Activated CD8-positive, alpha-beta memory T cell treated with anti-CD3 and anti-CD28 coated beads, Interleukin-2, amount 50 U/mL, for 24 hours (primary cell): Measurements from ENCODE around the gene RGSL1.
"Not testable (repeated sequence)": the region's sequence is repeated elsewhere in the genome, so short reads cannot be mapped to it uniquely, and the experiment has no call there.

Experiments
- DNase-seq: peaks from one replicate; pipeline ENCODE4 v3.0.0-alpha.2; 2020; ENCODE audit errors: extremely low read depth

Gene RGSL1

DNA sequence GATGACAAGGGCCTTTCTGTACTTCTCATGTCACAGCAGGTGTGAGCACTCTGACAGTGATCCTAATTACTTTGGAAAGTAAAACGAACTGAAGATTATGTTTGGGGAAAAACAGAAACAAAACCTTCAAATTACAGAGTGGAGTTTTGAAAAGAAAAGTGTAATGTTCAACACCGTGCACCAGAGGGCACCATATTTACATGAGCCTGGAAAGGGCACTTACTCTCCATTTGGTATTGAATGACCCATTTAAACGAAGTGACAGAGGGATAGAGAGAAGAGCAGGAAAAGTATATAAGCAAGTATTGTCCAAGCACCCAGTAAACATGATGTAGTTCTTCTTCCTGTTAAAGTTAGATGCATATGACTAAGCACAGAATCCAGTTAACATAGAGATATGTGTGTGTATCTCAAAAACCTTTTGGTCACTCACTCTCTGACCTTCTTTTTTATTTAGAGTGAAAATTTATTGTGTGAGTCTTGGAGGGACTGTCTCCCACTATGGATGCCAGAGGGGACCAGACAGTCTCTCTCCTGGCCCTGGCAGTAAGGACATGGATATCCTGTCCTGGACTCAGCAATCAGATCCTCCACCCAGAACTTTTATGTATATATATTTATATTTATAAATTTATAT, 3.8 kb upstream of the RGSL1 start:
- DNase-seq, result no peak

DNA sequence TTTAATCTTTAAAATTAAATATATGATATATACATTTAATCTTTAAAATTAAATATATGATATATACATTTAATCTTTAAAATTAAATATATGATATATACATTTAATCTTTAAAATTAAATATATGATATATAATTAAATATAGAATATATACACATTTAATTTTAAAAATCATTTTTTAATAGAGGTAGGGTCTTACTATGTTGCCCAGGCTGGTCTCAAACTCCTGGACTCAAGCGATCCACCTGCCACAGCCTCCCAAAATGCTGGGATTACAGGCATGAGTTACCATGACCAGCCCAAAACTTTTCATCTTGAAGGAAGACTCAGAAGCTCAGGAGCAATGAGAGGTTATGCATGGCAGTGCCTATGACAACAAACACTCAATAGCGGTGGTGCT, 2.8 kb upstream of the RGSL1 start:
- not testable (repeated sequence) for DNase-seq

DNA sequence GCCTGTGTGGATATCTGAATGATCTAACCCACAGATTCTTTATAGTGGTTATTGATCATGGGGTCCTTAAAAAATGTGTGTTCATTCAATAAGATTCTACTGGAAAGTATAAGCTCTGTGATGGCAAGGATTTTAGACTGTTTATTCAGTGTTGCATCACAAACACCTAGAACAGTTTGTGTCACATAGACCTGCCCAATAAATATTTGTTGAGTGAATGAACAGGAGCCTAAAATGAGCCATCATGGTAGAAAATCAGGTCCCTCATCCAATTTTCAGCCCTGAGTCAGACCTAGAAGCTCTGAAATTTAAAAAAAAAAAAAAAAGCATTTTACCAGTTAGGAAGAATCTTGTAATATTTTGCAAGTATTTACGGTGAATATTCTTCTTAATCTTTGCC, 2.3 kb upstream of the RGSL1 start:
- no peak for DNase-seq

DNA sequence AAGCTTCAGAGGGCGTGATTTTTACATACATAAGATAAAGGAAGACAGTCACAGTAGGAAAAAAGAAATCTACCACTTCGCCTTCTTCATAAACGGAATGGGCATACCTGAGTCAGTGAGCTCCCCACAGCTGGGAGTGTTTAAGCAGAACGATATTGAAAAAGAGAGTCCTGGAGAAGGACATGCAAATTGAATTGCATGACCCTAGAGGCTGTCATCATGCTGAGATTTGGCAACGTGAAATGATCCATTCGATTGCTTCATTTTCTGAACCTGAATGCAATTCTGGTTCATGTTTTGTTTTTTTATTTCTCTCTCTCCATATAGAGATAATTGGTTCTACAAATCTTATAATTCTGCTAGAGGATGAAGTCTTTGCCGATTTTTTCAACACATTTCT, 3.7 kb downstream of the RGSL1 start:
- no peak for DNase-seq

DNA sequence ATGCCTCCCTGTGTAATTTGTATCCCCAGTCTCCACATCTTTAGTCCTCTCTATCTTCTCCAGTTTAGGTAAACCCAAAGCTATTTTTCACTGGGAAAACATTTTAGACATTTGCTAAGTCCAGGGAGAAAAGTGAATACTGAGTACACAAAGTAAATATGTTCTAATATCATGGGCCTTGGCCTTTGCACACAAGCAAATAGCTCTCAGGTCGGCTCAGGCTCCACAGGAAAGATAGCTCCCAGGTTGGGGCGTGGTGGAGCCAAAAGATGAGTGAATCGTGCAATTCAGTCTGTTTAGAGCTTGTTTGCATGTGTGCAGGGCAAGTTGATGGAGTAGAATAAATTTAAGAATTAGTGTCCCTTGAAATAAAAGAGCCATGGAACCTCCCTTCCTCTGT, 7.9 kb downstream of the RGSL1 start:
- DNase-seq, result no peak

DNA sequence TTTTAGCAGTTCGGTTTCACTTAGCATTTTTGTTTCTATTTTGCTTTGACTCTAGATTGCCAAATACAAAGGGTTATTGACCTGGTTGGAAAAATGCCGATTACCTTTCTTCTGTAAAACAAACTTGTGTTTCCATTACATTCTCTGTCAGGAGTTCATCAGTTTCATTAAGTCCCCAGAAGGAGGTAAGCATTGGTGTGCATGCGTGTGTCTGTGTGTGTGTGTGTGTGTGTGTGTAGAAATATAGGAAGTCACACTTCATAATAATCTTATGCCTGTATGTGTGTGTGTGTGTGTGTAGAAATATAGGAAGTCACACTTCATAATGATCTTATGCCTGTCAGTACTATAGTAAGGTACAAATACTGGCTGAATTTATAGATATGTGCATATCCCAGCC, 10.0 kb downstream of the RGSL1 start:
- no peak for DNase-seq

DNA sequence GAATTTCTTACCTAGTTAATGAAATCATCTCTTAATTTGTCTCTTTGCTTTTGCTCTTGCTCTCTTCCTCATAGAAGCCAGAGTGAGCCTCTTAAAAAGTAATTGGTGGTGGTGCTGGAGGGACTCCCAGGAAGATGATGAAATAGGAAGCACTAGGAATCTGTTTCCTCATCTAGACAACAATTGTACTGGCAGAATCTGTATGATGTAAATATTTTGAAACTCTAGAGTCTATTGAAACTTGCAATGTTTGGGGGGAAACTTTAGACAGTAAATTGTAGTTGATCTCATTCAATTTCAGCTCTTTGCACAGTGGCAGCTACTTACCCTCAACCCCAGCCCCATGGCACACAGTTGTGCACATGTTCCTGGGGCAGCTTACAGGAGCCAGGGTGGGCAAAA, 10.6 kb downstream of the RGSL1 start:
- DNase-seq, result no peak

DNA sequence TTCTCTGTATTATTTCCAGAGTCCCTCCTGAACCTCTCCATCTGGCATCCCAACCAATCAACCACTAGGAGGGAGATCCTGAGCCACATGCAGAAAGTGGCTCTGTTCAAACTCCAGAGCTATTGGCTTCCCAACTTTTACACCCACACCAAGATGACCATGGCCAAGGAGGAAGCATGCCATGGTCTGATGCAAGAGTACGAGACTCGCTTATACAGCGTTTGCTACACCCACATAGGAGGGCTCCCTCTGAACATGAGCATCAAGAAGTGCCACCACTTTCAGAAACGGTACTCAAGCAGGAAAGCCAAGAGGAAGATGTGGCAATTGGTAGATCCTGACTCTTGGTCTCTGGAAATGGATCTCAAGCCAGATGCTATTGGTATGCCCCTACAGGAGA, 23.6 kb downstream of the RGSL1 start:
- no peak for DNase-seq

DNA sequence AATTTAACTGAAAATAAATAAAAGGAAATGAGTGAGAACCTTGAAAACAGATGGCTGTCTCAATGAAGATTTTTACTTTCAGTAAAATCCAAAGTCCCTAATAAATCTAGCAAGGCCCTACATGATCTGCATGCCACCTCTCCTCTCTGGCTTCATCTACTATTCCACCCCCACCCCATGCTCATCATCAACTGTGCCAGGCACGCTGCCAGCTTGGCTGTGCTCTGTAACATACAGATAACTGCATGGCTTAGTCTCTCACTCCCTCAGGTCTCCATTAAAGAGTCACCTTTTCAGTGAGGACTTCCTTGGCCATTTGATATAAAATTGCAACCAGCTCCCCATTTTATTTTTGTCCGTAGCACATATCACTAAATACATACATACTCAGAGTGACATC, 26.7 kb downstream of the RGSL1 start:
- no peak for DNase-seq

DNA sequence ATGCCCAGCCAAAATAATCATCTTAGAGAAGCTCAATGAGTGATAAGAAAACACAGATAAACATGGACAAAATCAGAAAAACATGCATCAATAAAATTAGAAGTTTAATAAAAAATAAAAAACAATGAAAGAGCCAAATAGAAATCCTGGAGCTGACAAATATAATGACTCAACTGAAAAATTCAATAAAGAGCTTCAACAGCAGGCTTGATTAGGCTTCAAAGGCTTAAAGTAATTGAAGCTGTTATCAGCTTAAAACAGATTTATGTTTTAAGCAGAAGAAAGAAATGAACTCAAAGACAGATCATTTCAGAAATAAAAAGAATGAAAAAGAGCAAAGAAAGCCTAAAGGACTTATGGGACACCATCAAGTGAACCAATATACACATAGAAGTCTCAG, 28.3 kb downstream of the RGSL1 start:
- no peak for DNase-seq

DNA sequence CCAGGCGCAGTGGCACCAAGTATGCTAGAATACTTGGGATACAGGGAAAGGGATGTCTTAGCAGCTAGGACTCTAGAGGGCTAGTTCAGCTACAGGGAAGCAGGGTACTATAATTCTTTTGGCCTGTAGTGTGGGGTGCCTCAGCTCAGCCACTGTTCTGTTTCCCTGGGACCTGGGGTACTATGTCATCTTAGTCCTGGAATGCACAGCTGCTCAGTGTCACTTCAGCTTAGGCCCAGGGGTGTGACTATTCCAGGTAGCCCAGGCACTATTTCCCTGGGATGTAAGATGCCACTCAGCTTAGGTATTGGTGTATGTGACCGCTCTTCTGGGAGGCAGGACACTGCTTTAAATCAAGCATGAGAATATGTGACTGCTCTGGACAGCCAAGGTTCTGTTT, 34.1 kb downstream of the RGSL1 start:
- DNase-seq, result no peak

DNA sequence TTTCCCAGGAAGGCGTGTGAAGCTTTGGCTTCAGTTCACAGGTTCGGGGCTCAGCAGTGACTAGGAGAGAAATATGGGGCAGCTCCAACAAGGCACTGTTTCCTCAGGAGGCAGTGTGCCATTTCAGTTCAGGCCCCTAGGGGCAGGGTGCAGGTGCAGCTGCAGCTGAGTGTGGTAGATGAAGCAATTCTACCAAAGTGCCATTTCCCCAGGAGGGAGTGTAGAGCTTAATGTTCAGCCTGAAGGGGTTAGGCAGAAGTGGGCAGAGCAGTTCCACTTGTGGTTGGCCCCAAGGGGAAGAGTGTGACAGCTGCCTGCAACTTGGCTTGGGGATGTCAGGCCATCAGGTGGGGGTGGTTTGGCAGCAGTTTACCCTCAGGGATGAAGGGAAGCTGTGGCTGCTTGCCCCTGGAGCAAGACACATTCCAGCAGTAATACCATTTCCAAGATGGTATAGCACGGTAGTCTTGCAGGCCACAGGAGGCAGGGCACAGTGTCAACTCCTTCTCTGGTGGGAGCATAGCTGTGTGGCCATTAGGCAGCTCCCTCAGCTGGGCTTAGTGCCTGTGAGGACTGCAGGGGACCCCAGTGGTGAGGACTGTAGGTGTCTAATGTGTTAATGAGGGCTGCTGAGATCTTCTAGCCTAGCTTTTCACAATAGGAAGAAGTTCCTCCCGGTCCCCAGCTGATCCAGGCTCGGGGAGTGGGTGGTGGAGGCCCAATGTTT, 34.7 kb downstream of the RGSL1 start:
- no peak for DNase-seq

DNA sequence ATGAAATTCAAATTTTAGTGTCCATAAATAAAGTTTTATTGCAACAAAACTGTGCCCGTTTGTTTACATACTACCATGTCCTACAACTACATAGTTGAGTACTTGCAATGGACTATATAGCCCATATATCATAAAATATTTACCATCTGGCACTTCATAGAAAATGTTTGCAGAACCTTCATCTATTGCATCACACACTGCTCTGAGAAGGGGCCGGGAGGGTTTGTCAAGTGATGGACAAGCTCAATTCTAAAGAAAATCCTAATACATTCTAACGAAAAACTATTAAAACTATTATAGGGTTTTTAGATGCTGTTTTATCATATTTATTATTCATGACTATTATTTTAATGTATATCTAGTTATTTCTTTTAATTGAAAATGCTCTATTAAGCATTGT, 35.9 kb downstream of the RGSL1 start:
- no peak for DNase-seq

DNA sequence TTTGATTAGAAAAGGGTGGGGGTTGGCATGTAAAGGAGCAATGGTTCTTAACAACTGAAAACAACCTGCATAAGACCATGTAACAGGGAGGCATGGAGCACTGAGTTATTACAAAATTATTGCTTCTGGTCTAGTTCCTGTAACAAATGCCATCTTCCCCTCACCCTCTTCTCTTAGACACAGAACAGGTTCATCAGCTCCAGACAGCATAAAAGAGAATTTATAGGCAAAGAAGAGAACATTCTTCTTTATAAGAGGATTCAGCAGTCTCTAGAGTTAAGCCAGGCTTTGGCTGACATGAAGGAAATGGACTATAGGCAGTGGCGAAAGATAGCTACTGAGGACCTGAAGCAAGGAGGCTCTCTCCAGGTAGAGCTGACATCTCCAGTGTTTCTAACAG, 38.9 kb downstream of the RGSL1 start:
- DNase-seq, result no peak

DNA sequence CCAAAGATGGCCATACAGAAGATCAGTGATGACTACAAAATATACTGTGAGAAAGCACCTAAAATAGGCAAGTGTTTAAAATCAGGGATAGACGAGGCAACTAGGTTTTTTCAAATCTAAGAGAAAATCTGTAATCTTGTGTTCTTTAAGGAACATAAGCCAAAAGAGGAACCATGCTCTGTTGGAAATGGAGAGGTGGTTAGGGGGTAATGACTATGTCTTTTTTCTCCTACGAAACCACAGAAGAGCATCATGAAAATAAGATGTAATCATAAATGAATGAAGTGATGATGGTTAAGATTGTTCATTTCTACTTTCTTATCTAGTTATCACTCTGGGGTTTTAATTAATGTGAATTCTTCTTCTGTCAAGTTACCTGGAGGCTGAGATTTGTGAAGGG, 43.1 kb downstream of the RGSL1 start:
- DNase-seq, result no peak

DNA sequence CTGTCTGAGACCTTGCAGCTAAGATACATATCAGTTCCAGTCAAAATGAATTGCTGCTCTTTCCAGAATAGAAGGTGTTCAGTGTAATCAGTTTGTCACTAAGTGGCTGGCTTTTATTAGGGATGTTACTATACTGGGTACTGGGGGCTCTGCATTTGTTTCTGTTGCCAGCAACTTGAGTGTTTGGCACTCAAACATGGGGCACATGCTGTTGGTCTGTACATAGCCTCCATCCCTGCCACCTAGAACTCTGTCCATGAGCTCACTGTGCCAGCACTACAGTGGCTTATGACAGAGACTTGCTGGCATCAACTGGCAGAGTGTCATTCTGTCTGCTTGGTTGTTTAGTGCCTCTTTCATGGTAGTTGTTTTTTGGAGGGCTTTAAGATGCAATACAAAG, 45.1 kb downstream of the RGSL1 start:
- DNase-seq, result no peak

DNA sequence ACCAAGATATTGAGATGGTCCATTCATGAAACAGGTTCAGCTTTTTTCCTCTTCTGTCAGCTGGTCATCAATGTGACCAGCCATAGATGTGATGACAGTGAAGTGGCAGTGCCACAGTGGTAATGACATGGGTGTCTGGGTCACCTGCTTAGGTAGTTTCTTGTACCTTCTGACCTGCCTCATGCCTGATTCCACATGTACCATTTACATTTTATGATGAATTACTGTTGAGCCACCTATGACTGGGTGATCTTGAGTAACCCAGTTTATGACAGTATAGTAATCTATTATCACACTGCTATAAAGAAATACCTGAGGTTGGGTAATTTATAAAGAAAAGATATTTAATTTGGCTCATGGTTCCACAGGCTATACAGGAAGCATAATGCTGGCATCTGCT, 45.7 kb downstream of the RGSL1 start:
- DNase-seq, result no peak

DNA sequence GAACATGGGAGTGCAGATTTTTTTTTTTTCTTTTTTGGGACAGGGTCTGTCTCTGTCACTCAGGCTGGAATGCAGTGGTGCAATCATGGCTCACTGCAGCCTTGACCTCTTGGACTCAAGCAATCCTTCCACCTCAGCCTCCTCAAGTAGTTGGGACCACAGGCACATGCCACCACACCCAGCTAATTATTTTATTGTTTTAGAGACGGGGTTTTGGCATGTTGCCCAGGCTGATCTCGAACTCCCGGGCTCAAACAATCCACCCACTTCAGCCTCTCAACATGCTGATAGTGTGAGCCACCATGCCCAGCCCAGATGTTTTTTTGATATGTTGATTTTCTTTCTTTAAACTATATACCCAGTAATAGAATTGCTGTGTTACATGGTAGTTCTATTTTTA, 57.7 kb downstream of the RGSL1 start:
- DNase-seq, result no peak

DNA sequence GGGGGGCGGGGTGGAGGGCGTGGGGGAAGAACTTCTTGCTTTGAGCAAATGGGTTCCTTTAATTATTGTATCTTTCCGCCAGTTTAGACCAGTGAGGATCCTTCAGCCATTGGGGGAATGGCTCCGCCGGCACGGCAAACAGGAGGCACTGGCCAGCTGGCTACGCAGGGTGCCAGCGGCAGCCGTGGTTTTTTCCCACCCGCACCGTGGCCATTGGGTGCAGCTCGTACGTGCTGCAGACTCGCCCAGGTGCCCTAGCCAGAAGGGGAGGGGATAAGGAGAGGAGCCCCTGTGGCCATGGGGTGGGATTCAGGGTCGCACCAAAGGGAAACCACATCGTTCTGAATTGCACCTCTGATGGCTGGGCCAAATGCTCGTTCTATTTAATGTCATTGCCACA, 65.6 kb downstream of the RGSL1 start:
- no peak for DNase-seq

DNA sequence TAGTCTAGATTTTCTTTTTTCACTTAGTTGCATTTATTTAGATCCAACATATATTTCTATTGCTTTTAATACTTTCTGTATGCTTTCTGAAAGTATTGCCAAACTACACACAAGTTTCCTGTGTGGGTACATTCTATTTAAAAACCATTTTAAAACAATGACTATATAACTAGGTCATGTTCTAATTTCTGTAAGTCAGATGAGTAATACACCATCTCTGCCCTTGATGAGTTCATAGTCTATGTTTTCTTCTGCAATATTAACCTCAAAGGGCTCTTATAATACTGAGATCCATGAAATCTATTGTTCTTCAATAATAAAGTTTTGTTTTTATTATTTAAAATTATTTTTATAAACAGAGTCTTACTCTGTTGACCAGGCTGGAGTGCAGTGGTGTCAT, 70.8 kb downstream of the RGSL1 start:
- DNase-seq, result no peak

DNA sequence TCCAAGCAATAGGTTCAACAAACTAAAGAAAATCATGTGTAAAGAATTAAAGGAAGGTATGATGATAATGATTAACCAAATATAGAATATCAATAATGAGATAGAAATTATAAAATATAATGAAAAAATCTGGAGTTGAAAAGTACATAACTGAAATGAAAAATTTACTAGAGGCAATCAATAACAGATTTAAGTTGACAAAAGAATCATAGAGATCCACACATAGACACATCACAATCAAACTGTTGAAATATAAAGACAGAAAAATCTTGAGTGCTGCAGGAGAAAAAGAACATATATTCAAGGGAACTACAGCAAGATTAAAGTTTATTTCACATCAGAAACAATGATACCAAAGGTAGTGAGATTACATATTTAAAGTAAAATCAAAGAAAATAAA, 75.4 kb downstream of the RGSL1 start:
- DNase-seq, result no peak

DNA sequence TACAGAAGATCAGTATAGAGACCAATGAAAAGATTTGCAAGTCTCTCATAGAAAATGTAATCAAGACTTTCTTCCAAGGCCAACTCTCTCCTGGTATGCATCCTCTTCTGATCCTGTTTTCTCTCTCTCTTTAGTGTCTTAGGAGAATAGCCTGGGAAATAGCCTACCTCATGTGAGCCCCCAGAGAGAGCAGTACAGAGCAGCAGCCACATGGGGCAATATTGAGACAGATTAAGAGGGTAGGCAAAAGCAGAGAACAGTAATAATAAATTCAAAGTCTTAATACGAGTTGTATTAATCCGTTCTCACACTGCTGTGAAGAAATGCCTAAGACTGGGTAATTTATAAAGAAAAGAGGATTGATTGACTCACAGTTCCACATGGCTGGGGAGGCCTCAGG, 77.7 kb downstream of the RGSL1 start:
- DNase-seq, result no peak

DNA sequence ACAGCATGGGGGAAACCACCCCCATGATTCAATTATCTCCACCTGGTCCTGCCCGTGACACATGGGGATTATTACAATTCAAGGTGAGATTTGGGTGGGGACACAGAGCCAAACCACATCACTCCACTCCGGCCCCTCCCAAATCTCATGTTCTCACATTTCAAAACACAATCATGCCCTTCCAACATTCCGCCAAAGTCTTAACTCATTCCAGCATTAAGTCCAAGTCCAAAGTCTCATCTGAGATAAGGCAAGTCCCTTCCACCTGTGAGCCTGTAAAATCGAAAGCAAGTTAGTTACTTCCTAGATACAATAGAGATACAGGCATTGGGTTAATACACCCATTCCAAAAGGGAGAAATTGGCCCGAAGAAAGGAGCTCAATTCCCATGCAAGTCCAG, 78.3 kb downstream of the RGSL1 start:
- not testable (repeated sequence) for DNase-seq

DNA sequence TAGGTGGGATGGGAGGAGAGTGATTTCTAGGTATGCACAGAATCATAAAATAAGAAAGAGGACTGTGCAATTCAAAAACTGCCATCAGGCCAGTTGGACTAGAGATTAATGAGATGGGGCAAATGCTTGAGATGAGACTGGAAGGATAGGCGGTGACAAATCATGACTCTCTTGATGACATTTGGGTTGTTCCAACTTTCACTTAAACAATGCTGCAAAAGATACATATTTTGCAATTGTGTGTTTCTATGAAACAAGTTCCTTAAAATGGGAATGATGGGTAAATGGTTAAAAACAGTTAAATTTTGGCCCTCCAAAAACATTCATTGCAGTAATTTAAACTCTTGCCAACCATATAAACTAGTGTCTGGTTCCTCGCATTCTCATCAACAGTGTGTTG, 84.0 kb downstream of the RGSL1 start:
- DNase-seq, result no peak
